Neural progenitor cell (in vitro differentiated cells): Measurements from ENCODE around the gene DEUP1. TPM values are rescaled to one million over a fixed set of nuclear protein-coding genes. Genes with fewer than 3 reads are reported as not detected.
A peak's percentile ranks its signal among the peaks of the same experiment; 100 is the strongest.

Experiments used
- DNase-seq: peaks from one replicate; pipeline ENCODE4 v3.0.0-alpha.2; 2016; ENCODE audit warnings: low spot score
- H2AFZ ChIP-seq: fragments of 200-600 bp; sonication (generic); replicated peaks from 2 replicates; pipeline ENCODE4 v1.6.1; 2016; ENCODE audit warnings: antibody characterized with exemption
- H3F3A ChIP-seq: fragments of 200-600 bp; sonication (generic); 2 replicates; pipeline ENCODE4 v1.6.1; 2016; ENCODE audit warnings: antibody characterized with exemption, low read depth
- H3K27ac ChIP-seq: fragments of 200-600 bp; sonication (generic); 2 replicates; pipeline ENCODE4 v1.5.1; 2016; ENCODE audit warnings: mild to moderate bottlenecking
- H3K27me3 ChIP-seq: fragments of 200-600 bp; sonication (generic); 2 replicates; pipeline ENCODE4 v1.6.1; 2016; ENCODE audit warnings: mild to moderate bottlenecking, moderate library complexity
- H3K36me3 ChIP-seq: fragments of 200-600 bp; sonication (generic); 2 replicates; pipeline ENCODE4 v1.5.1; 2016
- H3K4me1 ChIP-seq: fragments of 200-600 bp; sonication (generic); 2 replicates; pipeline ENCODE4 v1.6.1; 2016; ENCODE audit warnings: mixed run types
- H3K4me2 ChIP-seq: fragments of 200-600 bp; sonication (generic); 2 replicates; pipeline ENCODE4 v1.6.1; 2016
- H3K4me3 ChIP-seq: fragments of 200-600 bp; sonication (generic); 2 replicates; pipeline ENCODE4 v1.5.1; 2016
- H3K79me2 ChIP-seq: fragments of 200-600 bp; sonication (generic); 2 replicates; pipeline ENCODE4 v1.6.1; 2016; ENCODE audit warnings: low read depth
- H3K9ac ChIP-seq: fragments of 200-600 bp; sonication (generic); 2 replicates; pipeline ENCODE4 v1.6.1; 2016
- H3K9me3 ChIP-seq: fragments of 200-600 bp; sonication (generic); 2 replicates; pipeline ENCODE4 v1.5.1; 2016; ENCODE audit warnings: low read depth
- H4K20me1 ChIP-seq: fragments of 200-600 bp; sonication (generic); 2 replicates; pipeline ENCODE4 v1.6.1; 2016; ENCODE audit warnings: low read depth
- H3K27ac Mint-ChIP-seq: 3 replicates; pipeline ENCODE4 v1.8.0; 2021; ENCODE audit warnings: mixed read lengths
- H3K27me3 Mint-ChIP-seq: 2 replicates; pipeline ENCODE4 v1.8.0; 2022; ENCODE audit warnings: low read depth, mild to moderate bottlenecking, inconsistent platforms, moderate library complexity, mixed read lengths; ENCODE audit not compliant: insufficient read depth
- H3K36me3 Mint-ChIP-seq: 3 replicates; pipeline ENCODE4 v1.8.0; 2021; ENCODE audit warnings: mixed read lengths
- H3K4me1 Mint-ChIP-seq: 3 replicates; pipeline ENCODE4 v1.8.0; 2021; ENCODE audit warnings: mixed read lengths
- H3K4me3 Mint-ChIP-seq: 3 replicates; pipeline ENCODE4 v1.8.0; 2021; ENCODE audit warnings: mild to moderate bottlenecking, moderate library complexity, mixed read lengths
- H3K9me3 Mint-ChIP-seq: 3 replicates; pipeline ENCODE4 v1.8.0; 2020; ENCODE audit warnings: mixed read lengths
- CTCF ChIP-seq: fragments of 200-600 bp; sonication (generic); IDR thresholded peaks from 2 replicates; pipeline ENCODE4 v1.5.1; 2017; ENCODE audit warnings: antibody characterized with exemption, mild to moderate bottlenecking
- EZH2 ChIP-seq: fragments of 200-600 bp; sonication (generic); IDR thresholded peaks from 2 replicates; pipeline ENCODE4 v1.6.1; 2017; ENCODE audit warnings: antibody characterized with exemption, mild to moderate bottlenecking, moderate library complexity
- EZH2phosphoT487 ChIP-seq: fragments of 200-600 bp; sonication (generic); IDR thresholded peaks from 2 replicates; pipeline ENCODE4 v1.6.1; 2017; ENCODE audit warnings: antibody characterized with exemption
- total RNA-seq: library from RNA; depleted of rRNA; stranded (reverse); fragments of >200 nt; gene quantifications from 2 replicates; pipeline ENCODE4 v1.2.3, GENCODE V29; 2015; ENCODE audit warnings: low replicate concordance

The DEUP1 gene
- not detected in 2 replicates for total RNA-seq

GRCh38 chr11:93330446-93330984 lies at the start of gene DEUP1:
Gene DEUP1 (plus strand): TSS chr11:93330742. CDS start chr11:93332260, 1,518 bp downstream.
- Histone ChIP-seq H3K79me2 (no peaks in the 10 kb centered on the region), H3K27me3 (peaks cover 38% of the 10 kb centered on the region), H3K4me3 (peak within 1 kb of the TSS; percentile 46), H3K9me3 (no peaks in the 10 kb centered on the region), H3K27ac (no peak within 1 kb of the TSS), H3K4me2 (peak within 1 kb of the TSS; percentile 85), H2AFZ (peak within 1 kb of the TSS; percentile 93), H3F3A (peaks cover 16% of the 10 kb centered on the region), H3K9ac (no peak within 1 kb of the TSS), H4K20me1 (no peaks in the 10 kb centered on the region), H3K36me3 (no peaks in the 10 kb centered on the region), H3K4me1 (peaks cover 3% of the 10 kb centered on the region)
- Mint-ChIP-seq H3K4me1 (peaks cover 7% of the 10 kb centered on the region), H3K36me3 (peaks cover 2% of the 10 kb centered on the region), H3K9me3 (no peaks in the 10 kb centered on the region), H3K27me3 (peaks cover 5% of the 10 kb centered on the region), H3K27ac (no peak within 1 kb of the TSS), H3K4me3 (peak within 1 kb of the TSS; percentile 88)
- peak; percentile 83 for DNase-seq
- peak; percentile 55 for TF ChIP-seq EZH2
- no peak for TF ChIP-seq CTCF
- peak; percentile 49 for TF ChIP-seq EZH2phosphoT487

GRCh38 chr11:93285430-93285829 lies 45.1 kb upstream of the DEUP1 start:
- Histone ChIP-seq H3K4me1 (no peaks in the 10 kb centered on the region), H2AFZ (no peak overlapping the region), H3K27me3 (no peaks in the 10 kb centered on the region), H4K20me1 (no peaks in the 10 kb centered on the region), H3K4me2 (no peak overlapping the region), H3K27ac (no peak overlapping the region), H3K36me3 (no peaks in the 10 kb centered on the region), H3K4me3 (no peak overlapping the region), H3K79me2 (no peaks in the 10 kb centered on the region), H3F3A (no peaks in the 10 kb centered on the region), H3K9me3 (no peaks in the 10 kb centered on the region), H3K9ac (no peak overlapping the region)
- Mint-ChIP-seq H3K4me3 (no peak overlapping the region), H3K27ac (no peak overlapping the region), H3K4me1 (peaks cover 7% of the 10 kb centered on the region), H3K27me3 (no peaks in the 10 kb centered on the region), H3K9me3 (no peaks in the 10 kb centered on the region), H3K36me3 (no peaks in the 10 kb centered on the region)
- no peak for TF ChIP-seq EZH2
- TF ChIP-seq EZH2phosphoT487, result no peak
- TF ChIP-seq CTCF, result no peak
- no peak for DNase-seq

GRCh38 chr11:93287434-93287833 lies 43.1 kb upstream of the DEUP1 start:
- Mint-ChIP-seq H3K36me3 (no peaks in the 10 kb centered on the region), H3K27me3 (no peaks in the 10 kb centered on the region), H3K9me3 (no peaks in the 10 kb centered on the region), H3K4me1 (peaks cover 14% of the 10 kb centered on the region), H3K27ac (no peak overlapping the region), H3K4me3 (no peak overlapping the region)
- Histone ChIP-seq H4K20me1 (no peaks in the 10 kb centered on the region), H3K9ac (no peak overlapping the region), H2AFZ (no peak overlapping the region), H3K79me2 (no peaks in the 10 kb centered on the region), H3K4me2 (no peak overlapping the region), H3K27ac (no peak overlapping the region), H3K4me1 (peaks cover 2% of the 10 kb centered on the region), H3K9me3 (no peaks in the 10 kb centered on the region), H3F3A (no peaks in the 10 kb centered on the region), H3K36me3 (no peaks in the 10 kb centered on the region), H3K27me3 (no peaks in the 10 kb centered on the region), H3K4me3 (no peak overlapping the region)
- no peak for DNase-seq
- TF ChIP-seq EZH2, result no peak
- TF ChIP-seq CTCF, result no peak
- no peak for TF ChIP-seq EZH2phosphoT487
